Fibroblast of the conjunctiva (primary cell): ENCODE results near the gene RUNX1.
A peak's percentile ranks its signal among the peaks of the same experiment; 100 is the strongest.

Source experiments
- DNase-seq: peaks from one replicate; pipeline ENCODE4 v3.0.0-alpha.2; 2010; ENCODE audit warnings: low read depth

The RUNX1 gene

DNA sequence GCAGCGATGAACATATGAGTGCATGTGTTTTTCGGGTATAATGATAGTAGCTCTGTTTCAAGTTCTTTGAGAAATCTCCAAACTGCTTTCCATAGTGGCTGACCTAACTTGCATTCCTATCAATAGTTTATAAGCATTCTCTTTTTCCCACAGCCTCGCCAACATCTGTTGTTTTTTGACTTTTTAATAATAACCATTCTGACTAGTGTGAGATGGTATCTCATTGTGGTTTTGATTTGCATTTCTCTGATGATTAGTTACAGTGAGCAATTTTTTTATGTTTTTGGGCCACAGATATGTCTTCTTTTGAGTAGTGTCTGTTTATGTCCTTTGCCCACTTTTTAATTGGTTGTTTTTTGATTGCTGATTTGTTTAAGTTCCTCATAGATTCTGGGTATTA, 10.6 kb upstream of the RUNX1 start:
- no peak for DNase-seq

GRCh38 chr21:35058058-35058457, 9.0 kb upstream of the RUNX1 start:
- DNase-seq = no peak

GRCh38 chr21:35057428-35057827, 8.3 kb upstream of the RUNX1 start:
- DNase-seq = no peak

DNA sequence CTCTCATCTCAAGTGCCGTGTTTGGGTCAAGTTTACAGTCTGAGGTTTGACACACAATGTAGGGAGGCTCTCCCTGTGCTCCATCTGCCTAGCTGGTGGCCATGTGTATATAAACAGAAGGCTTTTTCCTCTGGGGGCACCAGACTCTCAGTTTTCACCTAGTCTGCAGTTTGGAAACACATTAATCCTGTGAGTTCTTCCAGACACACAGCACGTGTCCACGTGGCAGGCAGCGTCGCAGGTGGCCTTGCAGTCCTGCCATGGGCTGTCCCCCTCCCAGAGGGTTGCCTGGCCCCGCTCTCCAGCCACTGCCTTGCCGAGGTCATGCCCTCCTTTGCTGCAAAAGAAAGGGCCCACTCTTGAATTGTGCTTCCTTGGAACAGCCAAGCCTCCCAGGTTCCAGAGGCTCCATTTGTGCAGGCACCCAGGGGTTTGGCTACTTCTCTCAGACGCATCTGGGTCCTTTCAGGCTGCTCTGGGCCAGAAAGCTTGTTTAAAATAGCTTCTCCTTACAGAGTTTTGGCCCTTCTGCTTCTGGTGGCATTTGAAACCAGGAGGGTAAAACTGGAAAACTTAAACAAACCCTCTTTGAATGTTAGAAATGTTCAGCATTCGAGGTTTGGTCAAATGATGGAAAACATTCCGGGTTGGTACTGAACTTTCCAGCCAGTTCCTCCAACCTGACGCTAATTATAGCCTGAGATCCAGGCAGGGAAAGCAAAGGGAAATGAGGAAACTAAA, 4.4 kb upstream of the RUNX1 start:
- DNase-seq = no peak

GRCh38 chr21:35052801-35053200, 3.7 kb upstream of the RUNX1 start:
- no peak for DNase-seq

DNA sequence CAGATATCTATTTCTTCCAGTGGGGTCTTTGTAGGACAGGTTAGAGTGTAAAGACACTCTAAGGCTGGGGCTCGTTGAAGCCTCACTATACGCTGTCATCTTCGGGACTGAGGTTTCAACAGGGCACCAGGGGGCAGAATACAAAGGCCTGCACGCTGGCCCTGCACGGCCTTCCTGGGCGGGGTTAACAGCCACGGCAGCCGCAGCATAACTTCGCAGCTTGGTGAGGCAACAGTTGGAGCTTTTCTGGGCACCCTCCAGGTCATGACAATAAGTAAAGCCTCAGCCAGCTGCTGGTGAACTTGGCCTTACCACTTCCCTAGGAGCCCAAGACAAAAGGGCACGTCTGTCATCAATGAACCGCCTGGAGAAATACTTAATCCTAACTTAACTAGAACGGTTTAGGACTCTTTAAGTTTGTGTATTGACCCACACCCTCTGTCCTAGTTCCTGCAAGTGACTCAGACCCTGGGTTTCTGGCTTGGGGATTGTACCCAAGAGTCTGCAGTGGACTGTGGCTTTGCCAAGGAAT, 2.3 kb upstream of the RUNX1 start:
- DNase-seq = peak; percentile 78

DNA sequence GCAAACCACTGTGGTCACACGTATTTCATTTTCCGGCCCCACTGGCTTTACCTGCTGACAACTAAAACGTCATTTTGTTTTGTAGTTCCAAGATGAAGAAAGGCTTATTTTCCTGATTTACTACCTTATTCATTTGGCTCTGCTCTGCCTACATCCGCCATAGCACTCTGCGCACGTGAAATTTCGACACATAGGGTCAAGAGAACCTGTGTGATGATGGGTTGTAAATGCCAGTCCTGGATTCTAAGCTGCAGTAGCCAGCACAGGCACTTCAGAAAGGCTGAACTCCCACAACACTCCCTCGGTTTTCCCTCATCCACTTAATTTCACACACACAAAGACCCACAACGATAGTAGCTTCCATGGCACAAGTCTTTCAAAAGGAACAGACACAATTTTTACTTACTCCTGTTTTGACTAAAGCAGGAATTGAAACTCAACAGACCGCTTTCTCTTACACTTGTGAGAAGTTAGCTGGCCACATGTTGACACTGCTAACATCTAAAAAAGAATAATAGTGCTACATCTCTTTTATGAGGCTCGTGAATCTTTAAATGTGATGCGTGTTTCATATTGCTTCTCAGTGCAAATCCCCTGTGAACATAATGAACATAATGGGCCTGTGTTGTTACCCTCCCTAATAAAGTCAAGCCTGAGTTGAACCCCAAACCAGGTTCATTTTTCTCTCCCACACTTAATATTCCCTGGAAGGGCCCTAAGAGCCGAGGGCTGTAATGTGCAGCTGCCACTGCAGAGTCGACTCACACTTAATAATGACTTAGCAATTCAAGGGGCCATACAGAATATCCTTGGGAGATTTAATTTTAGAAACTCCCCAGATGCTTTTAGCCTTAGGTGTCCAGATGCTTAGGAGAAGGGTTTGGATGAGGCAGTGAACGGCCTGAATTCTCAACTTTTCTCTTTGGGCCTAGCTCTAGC, 1.5 kb upstream of the RUNX1 start:
- DNase-seq = no peak

DNA sequence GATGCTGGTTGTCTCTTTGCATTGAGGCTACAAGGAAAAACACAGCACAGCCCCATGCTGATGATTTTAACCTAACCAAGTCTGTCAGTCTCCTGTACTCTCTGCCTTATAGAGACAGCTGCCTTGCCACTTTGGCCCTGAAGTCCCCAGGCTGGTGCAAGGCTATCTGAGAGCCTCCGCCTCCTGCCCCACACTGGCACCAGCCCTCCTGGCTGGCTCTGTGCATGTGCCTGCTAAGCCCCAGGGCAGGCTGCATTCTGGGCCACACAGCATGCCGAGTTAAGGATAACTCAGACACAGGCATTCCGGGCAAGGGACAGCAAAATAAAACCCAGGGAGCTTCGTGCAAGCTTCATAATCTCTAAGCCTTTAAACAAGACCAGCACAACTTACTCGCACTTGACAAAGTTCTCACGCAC, 910 bp downstream of the RUNX1 start:
- DNase-seq = no peak

DNA sequence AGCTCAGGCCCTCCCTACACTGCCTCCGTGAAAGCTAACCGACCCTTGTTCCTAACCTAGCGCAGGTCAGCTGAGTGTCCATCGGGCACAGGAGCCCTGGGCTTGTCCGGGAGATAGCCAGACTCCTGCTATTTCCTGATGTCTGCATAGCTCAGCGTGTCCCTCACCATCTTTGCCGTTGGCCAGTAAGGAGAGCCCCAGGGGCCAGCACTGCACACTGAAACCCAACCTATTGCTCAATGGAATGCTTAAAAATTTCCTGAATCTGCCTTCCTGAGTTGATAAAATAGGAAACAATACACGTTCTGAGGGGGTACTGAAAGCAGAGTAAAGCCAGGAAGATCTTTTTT, 2.2 kb downstream of the RUNX1 start:
- no peak for DNase-seq

DNA sequence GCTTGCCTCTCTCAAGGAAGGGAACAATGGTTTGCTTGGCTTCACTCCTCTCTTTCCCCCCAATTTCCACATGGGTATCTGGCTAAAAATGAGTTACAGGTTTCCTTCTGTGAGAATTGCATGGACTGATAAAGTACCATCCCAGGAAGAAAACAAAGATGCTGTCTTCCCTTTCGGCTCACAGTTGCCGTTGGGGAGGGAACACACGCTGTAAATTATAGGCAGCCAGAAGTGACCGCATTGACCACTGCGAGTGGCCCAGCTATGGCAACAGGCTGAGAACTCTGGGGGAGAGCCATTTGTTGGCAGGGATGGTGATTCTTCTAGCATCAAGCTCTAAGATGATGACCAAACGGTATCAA, 2.9 kb downstream of the RUNX1 start:
- DNase-seq = no peak

DNA sequence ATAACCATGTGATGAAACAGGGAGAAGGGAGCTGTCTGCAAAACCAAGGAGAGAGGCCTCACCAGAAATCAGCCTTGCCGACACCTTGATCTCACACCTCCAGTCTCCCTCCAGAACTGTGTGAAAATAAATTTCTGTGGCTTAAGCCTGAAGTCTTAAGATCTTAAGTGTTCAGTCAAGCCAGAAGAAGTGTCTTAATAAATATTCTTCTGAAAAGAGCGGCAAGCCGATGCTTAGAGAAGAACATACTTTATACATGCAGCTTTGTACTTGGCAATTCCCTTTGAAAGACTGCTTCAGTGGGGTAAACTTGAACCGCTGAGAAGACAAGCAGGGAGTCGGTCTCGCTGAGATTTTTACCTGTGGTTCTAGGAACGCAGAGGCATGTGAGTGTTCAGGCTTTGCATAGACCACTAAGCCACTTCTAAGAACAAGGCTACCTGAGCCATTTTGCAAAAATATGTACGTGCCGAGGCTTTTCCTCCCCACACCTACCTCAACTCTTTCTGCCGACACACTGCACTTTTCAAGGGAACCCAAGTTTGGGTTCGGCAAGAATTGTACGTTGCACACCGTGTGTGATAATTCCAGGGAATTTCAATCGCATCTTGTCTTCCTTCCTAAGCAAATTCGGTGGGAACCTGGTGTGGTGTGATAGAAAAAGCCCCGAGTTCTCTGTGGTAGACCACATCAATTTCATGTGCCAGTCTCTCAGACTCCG, 3.4 kb downstream of the RUNX1 start:
- DNase-seq = no peak

GRCh38 chr21:35044770-35045541, 4.1 kb downstream of the RUNX1 start:
- no peak for DNase-seq

GRCh38 chr21:35044128-35044527, 5.0 kb downstream of the RUNX1 start:
- DNase-seq = no peak

DNA sequence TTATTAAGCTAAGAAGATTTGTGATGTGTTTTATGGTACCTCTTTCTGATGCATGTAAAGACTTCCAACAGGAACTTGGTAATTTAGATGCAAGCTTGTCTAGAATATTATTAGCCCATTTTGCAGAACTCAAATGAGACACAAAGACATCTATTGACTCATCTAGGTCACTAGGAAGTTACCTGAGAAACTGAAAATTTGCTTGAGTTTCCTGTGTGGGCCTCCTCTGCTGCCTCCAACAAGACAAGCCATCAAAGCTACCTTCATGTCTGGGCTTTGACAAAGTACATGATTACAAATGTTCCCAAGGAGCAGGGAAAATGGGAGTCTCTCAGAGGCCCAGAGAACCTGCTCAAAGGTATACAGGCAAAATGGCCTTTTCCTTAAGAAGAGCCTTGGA, 5.6 kb downstream of the RUNX1 start:
- DNase-seq = no peak

DNA sequence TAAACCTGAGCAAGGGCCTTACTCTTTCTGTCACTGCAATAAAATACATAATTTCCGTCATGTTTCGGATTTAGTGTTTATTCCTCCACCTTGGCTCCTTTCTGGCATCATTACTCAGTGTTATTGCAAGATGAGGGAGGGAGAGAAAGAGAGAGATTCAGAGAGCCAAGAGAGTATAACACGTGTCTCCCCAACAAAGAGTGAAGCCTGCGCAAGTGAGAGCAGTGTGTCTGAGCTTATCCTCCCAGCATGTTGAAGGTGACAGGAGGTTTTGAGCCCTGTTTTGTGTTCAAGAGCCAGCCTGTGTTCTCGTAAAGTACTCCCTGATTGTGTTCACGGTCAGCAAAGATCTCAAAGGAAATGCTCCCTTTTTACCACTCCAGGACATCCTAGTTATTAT, 6.3 kb downstream of the RUNX1 start:
- DNase-seq = no peak

GRCh38 chr21:35041881-35042280, 7.2 kb downstream of the RUNX1 start:
- no peak for DNase-seq

GRCh38 chr21:35041122-35041521, 8.0 kb downstream of the RUNX1 start:
- DNase-seq = no peak

DNA sequence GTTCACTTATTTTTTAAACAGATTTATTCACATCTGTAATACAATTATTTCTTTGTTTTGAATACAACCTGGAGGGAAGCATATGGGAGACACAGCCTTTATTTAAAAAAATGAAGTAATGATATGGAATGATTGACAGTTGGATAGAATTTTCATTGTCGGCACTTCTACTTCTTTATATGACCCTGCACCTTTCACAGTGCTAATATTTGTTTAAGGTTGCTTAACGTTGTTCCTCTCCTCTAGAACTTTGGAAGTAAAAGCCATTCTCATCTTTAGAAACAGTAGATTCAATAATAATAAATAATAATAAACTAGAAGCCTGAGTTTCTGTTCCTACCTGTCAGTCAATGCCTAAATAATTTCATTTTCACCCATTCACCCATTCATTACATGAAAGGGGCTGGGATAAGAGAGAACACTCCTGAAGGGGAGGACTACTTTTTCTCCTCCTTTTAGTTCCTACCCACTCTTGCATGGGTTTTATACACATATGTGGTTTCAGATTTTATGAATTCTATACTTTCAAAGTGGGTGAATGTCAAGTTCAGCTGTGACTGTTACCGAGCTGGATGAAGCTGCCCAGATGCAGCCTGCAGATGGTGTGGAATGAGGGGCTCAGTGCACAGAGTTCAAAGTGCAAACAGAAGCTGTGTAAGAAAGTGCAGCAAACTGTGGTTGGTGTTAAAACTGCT, 9.4 kb downstream of the RUNX1 start:
- DNase-seq = no peak

GRCh38 chr21:35038772-35039319, 10.3 kb downstream of the RUNX1 start:
- DNase-seq = no peak

- DNase-seq = no peak
Measured at GRCh38 chr21:35037384-35037765, 11.7 kb downstream of the RUNX1 start.
